K562 (cell line): ENCODE results near the gene NPFFR1. TPM values are rescaled to one million over a fixed set of nuclear protein-coding genes. Genes with fewer than 3 reads are reported as not detected.

ENCODE experiments used
- ATAC-seq: fragments of 200-7000 bp; cut with Tn5 transposase; 3 replicates; pipeline ENCODE4 v1.9.1; 2020; ENCODE audit warnings: moderate library complexity
- BruUV-seq: library from RNA; stranded (reverse); fragments of 400-500 nt; replicated peaks from 2 replicates; lab custom pipeline; 2021; lab: Mats Ljungman, UMichigan
- CTCF ChIA-PET: fragments of 300-600 bp; formaldehyde crosslinking; extraction: SDS; loops from one replicate; lab custom pipeline; 2021; ENCODE audit warnings: low intra/inter-chr PET ratio; lab: Yijun Ruan, JAX
- POLR2A ChIA-PET: fragments of 300-600, 350-650 bp; sonication (Branson Sonifier 250); formaldehyde crosslinking; extraction: SDS; loops from one replicate; lab custom pipeline; 2021; ENCODE audit warnings: antibody characterized with exemption, inconsistent platforms; lab: Yijun Ruan, JAX
- DNase-seq, 4 experiments: peaks; one replicate each; pipeline versions ENCODE4 v3.0.0 to v3.0.0-alpha.2; 2011 to 2018; ENCODE audit warnings: low spot score in 3 of 4, mixed read lengths in 3 of 4; ENCODE audit errors: extremely low read depth in 1 of 4
- FAIRE-seq: peaks from 2 replicates; lab custom pipeline; 2011; peaks lifted over from hg19 to GRCh38; lab: Jason Lieb, UNC
- H2AFZ ChIP-seq: 2 replicates; pipeline ENCODE4 v1.6.0; 2011; ENCODE audit warnings: low read depth, low read length, control low read depth, inconsistent platforms
- H3K27ac ChIP-seq: fragments of 200-600 bp; 3 replicates; pipeline ENCODE4 v1.8.0; 2011; ENCODE audit warnings: low read depth, mild to moderate bottlenecking, control low read depth, inconsistent platforms, low read length, moderate library complexity, mixed read lengths; ENCODE audit errors: extremely low read depth
- H3K27me3 ChIP-seq, 2 experiments: fragments of 300-600 bp in 1 of 2; 2 replicates in 1 of 2; 3 replicates in 1 of 2; pipeline versions ENCODE4 v1.6.0 to v1.8.0; 2011; ENCODE audit warnings: inconsistent platforms in 2 of 2, low read length in 2 of 2, mild to moderate bottlenecking in 1 of 2, mixed read lengths in 1 of 2, moderate library complexity in 1 of 2; ENCODE audit not compliant: control insufficient read depth in 2 of 2, insufficient read depth in 2 of 2
- H3K36me3 ChIP-seq: fragments of 300-600 bp; 3 replicates; pipeline ENCODE4 v1.8.0; 2011; ENCODE audit warnings: mild to moderate bottlenecking, low read length, inconsistent platforms; ENCODE audit not compliant: control insufficient read depth, insufficient read depth
- H3K4me1 ChIP-seq, 2 experiments: fragments of 200-600 bp in 1 of 2; replicated peaks in 1 of 2; 2 replicates in 1 of 2; 3 replicates in 1 of 2; pipeline versions ENCODE4 v1.5.1 to v1.8.0; 2011; ENCODE audit warnings: inconsistent platforms in 2 of 2, low read length in 2 of 2, mild to moderate bottlenecking in 1 of 2, mixed read lengths in 1 of 2, moderate library complexity in 1 of 2; ENCODE audit not compliant: control insufficient read depth in 2 of 2, insufficient read depth in 2 of 2
- H3K4me2 ChIP-seq: 2 replicates; pipeline ENCODE4 v1.6.1; 2011; ENCODE audit warnings: low read length, control low read depth, inconsistent platforms, mixed read lengths; ENCODE audit not compliant: insufficient read depth
- H3K4me3 ChIP-seq: fragments of 200-600 bp; sonication (generic), shearing (Covaris generic); 2 replicates; pipeline ENCODE4 v1.5.1; 2016; ENCODE audit warnings: control low read depth, inconsistent platforms
- H3K79me2 ChIP-seq: fragments of 200-600 bp; 3 replicates; pipeline ENCODE4 v1.8.0; 2011; ENCODE audit warnings: low read length, inconsistent platforms; ENCODE audit not compliant: control insufficient read depth, insufficient read depth
- H3K9ac ChIP-seq, 2 experiments: 2 replicates each; pipeline versions ENCODE4 v1.6.0 to v1.6.1; 2011; ENCODE audit warnings: low read depth in 2 of 2, low read length in 2 of 2, control low read depth in 1 of 2, inconsistent platforms in 1 of 2, mild to moderate bottlenecking in 1 of 2, mixed read lengths in 1 of 2; ENCODE audit not compliant: insufficient read depth in 1 of 2
- H3K9me1 ChIP-seq: one replicate; pipeline ENCODE4 v1.6.0; 2011; ENCODE audit warnings: inconsistent platforms, mild to moderate bottlenecking, low read length, moderate library complexity; ENCODE audit not compliant: control insufficient read depth, insufficient read depth
- H3K9me3 ChIP-seq: replicated peaks from 2 replicates; pipeline ENCODE4 v1.5.1; 2011; ENCODE audit warnings: low read depth, low read length, inconsistent platforms; ENCODE audit not compliant: control insufficient read depth, insufficient read depth
- H4K20me1 ChIP-seq: replicated peaks from 2 replicates; pipeline ENCODE4 v1.6.1; 2011; ENCODE audit warnings: low read length, inconsistent platforms, mixed read lengths; ENCODE audit not compliant: control insufficient read depth, insufficient read depth
- ELF1 ChIP-seq: fragments of 200-800 bp; sonication (Bioruptor generic); IDR thresholded peaks from 2 replicates; pipeline ENCODE4 v1.6.1; 2016; ENCODE audit warnings: missing genetic modification characterization, missing compliant biosample characterization
- ETV1 ChIP-seq: fragments of 450-650 bp; conservative IDR thresholded peaks from 2 replicates; pipeline ENCODE4 v1.6.1; 2016; ENCODE audit warnings: missing genetic modification characterization, control low read depth, low read depth, missing compliant biosample characterization
- HBP1 ChIP-seq: fragments of 450-650 bp; formaldehyde crosslinking; IDR thresholded peaks from 2 replicates; pipeline ENCODE4 v1.4.0; 2022; ENCODE audit warnings: missing genetic modification characterization
- RBM25 ChIP-seq: fragments of 200-400 bp; formaldehyde crosslinking; IDR thresholded peaks from 2 replicates; pipeline ENCODE4 v1.6.1; 2018; ENCODE audit warnings: low read length, low read depth, moderate library complexity; ENCODE audit not compliant: severe bottlenecking
- SMARCA4 ChIP-seq: fragments of 450-650 bp; IDR thresholded peaks from 2 replicates; pipeline ENCODE4 v1.6.1; 2016
- SRSF7 ChIP-seq: fragments of 200-400 bp; formaldehyde crosslinking; optimal IDR thresholded peaks from 2 replicates; pipeline ENCODE3; 2017; ENCODE audit warnings: mild to moderate bottlenecking, low read depth, low read length
- WGBS: fragments of 100-300 bp; shearing (Covaris generic); methylation state at CpG from one replicate; pipeline ENCODE4 v1.1.6; 2016; ENCODE audit warnings: low coverage, mixed read lengths; ENCODE audit not compliant: insufficient coverage; ENCODE audit errors: missing lambda C conversion rate; 5-methylcytosine and 5-hydroxymethylcytosine counted together
- in situ Hi-C: fragments of 300-500 bp; cut with MboI; formaldehyde crosslinking; loops from 4 replicates; pipeline ENCODE4 v1.15.0; 2018; ENCODE audit warnings: inconsistent platforms, mixed read lengths
- intact Hi-C: fragments of 100-400 bp; cut with micrococcal nuclease; formaldehyde crosslinking; loops from 2 replicates; pipeline ENCODE4 v1.14.2; 2022
- polyA plus RNA-seq, 8 experiments: library from polyadenylated mRNA; depleted of rRNA in 4 of 8; stranded (reverse) in 5 of 8; unstranded in 3 of 8; fragments of >200 nt; fragmentation: Nextera tagmentation in 2 of 8; fragmentation: Illumina TruSeq in 1 of 8; extraction: Ambion mirVana in 2 of 8; extraction: Trizol in 1 of 8; gene quantifications; 2 replicates each; pipeline versions ENCODE4 v1.2.1 to v1.2.3, GENCODE V29; 2011 to 2014; ENCODE audit warnings: inconsistent platforms in 1 of 8, missing spikeins in 1 of 8
- total RNA-seq, 7 experiments: library from RNA; depleted of rRNA in 6 of 7; stranded (reverse); fragments of >200 nt in 6 of 7; fragmentation: Illumina TruSeq in 2 of 7; extraction: Trizol in 2 of 7; gene quantifications; 2 replicates each; pipeline versions ENCODE4 v1.2.1 to v1.2.3, GENCODE V29; 2011 to 2021; ENCODE audit warnings: low replicate concordance in 1 of 7
- TF ChIP-seq, protein P1 (sequence below), 2 experiments: IDR thresholded peaks; 2 replicates each; pipeline ENCODE4 v1.6.1; 2011; ENCODE audit warnings: borderline replicate concordance in 1 of 2, control low read depth in 1 of 2, low read depth in 1 of 2, low read length in 1 of 2, mild to moderate bottlenecking in 1 of 2, mixed read lengths in 1 of 2, moderate library complexity in 1 of 2; ENCODE audit not compliant: insufficient read depth in 1 of 2, insufficient read length in 1 of 2, poor library complexity in 1 of 2, severe bottlenecking in 1 of 2; ENCODE audit errors: extremely low read depth in 1 of 2

Gene NPFFR1
- total and polyA plus RNA-seq, 9 of the 15 experiments (the other 6 are each of a cell fraction or from before 2014, with no cell fraction given) = under 0.01 TPM; not detected in 8

- TF ChIP-seq, protein P1, sequence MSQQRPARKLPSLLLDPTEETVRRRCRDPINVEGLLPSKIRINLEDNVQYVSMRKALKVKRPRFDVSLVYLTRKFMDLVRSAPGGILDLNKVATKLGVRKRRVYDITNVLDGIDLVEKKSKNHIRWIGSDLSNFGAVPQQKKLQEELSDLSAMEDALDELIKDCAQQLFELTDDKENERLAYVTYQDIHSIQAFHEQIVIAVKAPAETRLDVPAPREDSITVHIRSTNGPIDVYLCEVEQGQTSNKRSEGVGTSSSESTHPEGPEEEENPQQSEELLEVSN (IDR thresholded peaks at IDR 0.05; ENCODE audit: borderline replicate concordance in 1 of 2, extremely low read depth in 1 of 2, insufficient read depth in 1 of 2, insufficient read length in 1 of 2, low read depth in 1 of 2, low read length in 1 of 2, poor library complexity in 1 of 2, severe bottlenecking in 1 of 2) = no peak
- no peak for TF ChIP-seq ETV1 (tag)
- TF ChIP-seq, all 486 proteins: peak for 0
These were observed 12.9 kb downstream of the NPFFR1 start (continued) for GRCh38 chr10:70270952-70271351.

DNA sequence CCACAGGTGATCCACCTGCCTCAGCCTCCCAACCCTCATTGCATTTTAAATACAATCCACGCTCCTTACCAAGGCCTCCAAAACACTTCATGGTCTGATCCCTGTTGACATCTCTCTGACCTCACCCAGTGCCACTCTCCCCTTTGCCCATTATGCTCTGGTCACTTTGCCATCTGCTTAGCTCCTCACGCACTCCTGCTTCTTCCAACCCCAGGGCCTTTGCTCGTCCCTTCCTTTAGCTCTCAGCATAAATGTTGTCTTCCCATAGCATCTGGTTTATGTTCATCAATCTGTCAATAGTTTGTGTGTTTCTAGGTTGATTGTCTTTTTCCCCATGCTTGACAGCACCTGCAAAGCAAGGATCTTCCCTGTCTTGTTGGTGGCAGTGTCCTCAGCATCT, 14.1 kb downstream of the NPFFR1 start:
- in situ Hi-C loops = no loop called here
- BruUV-seq = no TSS peak
- intact Hi-C loops = loop anchor here (5.0 kb wide), 1 partner anchor 78 kb away; no protein-coding TSS in a partner anchor

More for the DNA sequence above, 14.1 kb downstream of the NPFFR1 start:
- WGBS = 0% methylated on average over 3 of the region's 3 CpGs
- Histone ChIP-seq H3K27ac (no peak overlapping the region), H2AFZ (no peak overlapping the region), H4K20me1 (peaks cover 11% of the 10 kb centered on the region; the same call in 1 of the 2 replicates), H3K4me3 (no peak overlapping the region), H3K79me2 (no peaks in the 10 kb centered on the region), H3K27me3 (peaks cover 18 to 60% of the 10 kb centered on the region in 2 experiments), H3K4me2 (no peak overlapping the region), H3K36me3 (no peaks in the 10 kb centered on the region), H3K9me1 (no peaks in the 10 kb centered on the region), H3K4me1 (peaks cover 0 to 5% of the 10 kb centered on the region in 2 experiments; a peak in 2 of 5 replicates), H3K9ac (no peak overlapping the region), H3K9me3 (no peaks in the 10 kb centered on the region)
- ChIA-PET POLR2A (interaction anchor here (0.6 to 1.6 kb wide), 4 partner anchors 19 to 62 kb away, joined by 3 to 4 read pairs (median 4); no protein-coding TSS in a partner anchor), CTCF (interaction anchor here (0.6 kb wide), 1 partner anchor 150 kb away, joined by 3 read pairs; no protein-coding TSS in a partner anchor)
- FAIRE-seq (no peak), ATAC-seq (no peak), DNase-seq (no peak)
- no peak for TF ChIP-seq ELF1 (tag)
- peak; percentile 16 for TF ChIP-seq RBM25
- TF ChIP-seq HBP1 (CRISPR knock-in tag) = no peak
- TF ChIP-seq SRSF7 = no peak
- no peak for TF ChIP-seq SMARCA4
